Activated naive CD4-positive, alpha-beta T cell treated with anti-CD3 and anti-CD28 coated beads, Interleukin-2, amount 50 U/mL, for 72 hours (primary cell): ENCODE measurements around the gene EBLN1. TPM values are rescaled to one million over a fixed set of nuclear protein-coding genes. Genes with fewer than 3 reads are reported as not detected.
"Not testable (repeated sequence)": the region's sequence is repeated elsewhere in the genome, so short reads cannot be mapped to it uniquely, and the experiment has no call there.

Source experiments
- ATAC-seq, 2 donors: fragments of 150-1000 bp; cut with Tn5 transposase; 2 replicates each; pipeline ENCODE4 v1.10.0; 2021; ENCODE audit warnings: mild to moderate bottlenecking in 2 of 2, moderate library complexity in 2 of 2
- DNase-seq, 2 donors: peaks; one replicate each; pipeline ENCODE4 v3.0.0; 2021 to 2022; ENCODE audit warnings: low spot score in 2 of 2
- H3K27ac Mint-ChIP-seq, 2 donors: one replicate each; pipeline ENCODE4 v1.8.0; 2022; ENCODE audit warnings: mild to moderate bottlenecking in 2 of 2, mixed read lengths in 2 of 2
- H3K36me3 Mint-ChIP-seq, 2 donors: one replicate each; pipeline ENCODE4 v1.8.0; 2022; ENCODE audit warnings: mixed read lengths in 2 of 2
- H3K9me3 Mint-ChIP-seq, 2 donors: one replicate each; pipeline ENCODE4 v1.8.0; 2022; ENCODE audit warnings: mixed read lengths in 2 of 2
- total RNA-seq, 2 donors: library from RNA; stranded (reverse); gene quantifications; one replicate each; pipeline ENCODE4 v1.2.3, GENCODE V29; 2022

Gene EBLN1
- total RNA-seq, 2 donors from 2014 or later: not detected

DNA sequence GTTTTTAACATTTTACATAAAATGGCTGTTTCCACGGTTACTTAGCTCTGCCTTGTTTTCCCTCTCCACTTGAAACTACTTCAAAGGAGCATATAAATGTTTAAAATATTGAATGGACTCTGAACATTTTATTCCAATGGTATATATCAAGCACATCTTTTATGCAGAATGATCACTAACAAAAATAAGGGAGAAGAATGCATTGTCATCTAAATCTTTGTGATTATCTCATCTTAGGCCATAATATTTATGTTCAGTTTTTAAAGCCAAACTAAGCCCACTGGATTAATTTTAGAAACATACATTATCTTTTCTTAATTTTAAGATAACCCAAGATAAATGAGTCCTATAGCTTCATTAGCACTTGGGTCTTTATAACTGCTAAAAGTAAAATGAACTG lies 13.4 kb upstream of the EBLN1 start:
- DNase-seq (no peak), ATAC-seq (no peak)
- Mint-ChIP-seq H3K27ac (peak overlapping the region in 1 of 2 donors; percentile 98), H3K9me3 (no peaks in the 10 kb centered on the region), H3K36me3 (peaks cover 0 to 4% of the 10 kb centered on the region in 2 donors)

- peaks cover 0 to 4% of the 10 kb centered on the region in 2 donors for H3K36me3 Mint-ChIP-seq
- DNase-seq (no peak), ATAC-seq (peak; percentile 55 to 59)
- H3K9me3 Mint-ChIP-seq: no peaks in the 10 kb centered on the region
- H3K27ac Mint-ChIP-seq: peak overlapping the region; percentile 98 to 100
These were observed 12.5 kb upstream of the EBLN1 start for GRCh38 chr10:22230158-22230833.

- ATAC-seq (no peak), DNase-seq (no peak)
- Mint-ChIP-seq H3K27ac (peak overlapping the region; percentile 98 to 100), H3K36me3 (peaks cover 0 to 4% of the 10 kb centered on the region in 2 donors), H3K9me3 (no peaks in the 10 kb centered on the region)
These were observed 12.0 kb upstream of the EBLN1 start for GRCh38 chr10:22229802-22230157.

DNA sequence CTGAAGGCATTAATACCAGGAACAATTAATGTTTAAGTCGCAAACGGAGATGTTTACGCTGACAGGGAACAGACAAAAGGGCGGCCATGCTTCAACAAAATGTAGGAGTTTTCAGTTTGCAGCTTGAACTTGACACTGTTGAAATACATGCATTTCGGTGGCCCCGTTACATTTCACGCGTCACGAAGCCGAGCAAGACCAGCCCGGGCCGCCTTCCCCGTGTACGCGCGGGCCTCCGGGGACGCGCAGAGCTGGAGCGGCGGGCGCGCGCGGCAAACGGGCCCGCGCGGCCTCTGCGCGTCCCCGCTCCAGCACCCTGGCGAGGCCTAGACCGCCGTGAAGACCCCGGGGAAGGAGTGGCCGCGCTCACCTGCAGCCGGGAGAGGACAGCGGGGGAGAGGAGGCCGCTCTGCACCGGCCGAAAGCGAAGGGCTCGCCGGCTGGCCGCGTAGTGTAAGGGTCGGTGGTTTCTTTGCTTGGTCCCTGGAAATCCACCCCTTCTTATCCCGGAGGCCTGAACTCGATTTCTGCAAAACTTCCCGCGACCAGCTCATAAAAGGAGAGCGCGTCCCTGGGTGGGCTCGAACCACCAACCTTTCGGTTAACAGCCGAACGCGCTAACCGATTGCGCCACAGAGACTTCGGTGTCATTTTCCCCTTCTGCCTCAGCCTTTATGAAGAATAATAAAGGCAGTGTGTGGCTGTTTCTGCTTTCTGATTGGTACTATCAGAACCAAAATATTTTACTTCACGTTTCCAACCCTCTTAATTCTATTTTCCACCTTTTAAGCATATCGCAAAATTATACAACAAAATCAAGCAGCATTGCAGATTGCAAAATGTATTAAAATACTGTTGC lies 11.4 kb upstream of the EBLN1 start:
- peak; percentile 85 to 86 for ATAC-seq
- Mint-ChIP-seq H3K27ac (peak overlapping the region; percentile 98 to 100), H3K36me3 (peaks cover 0 to 4% of the 10 kb centered on the region in 2 donors), H3K9me3 (no peaks in the 10 kb centered on the region)
- peak; percentile 85 to 90 for DNase-seq

GRCh38 chr10:22228167-22228938 lies 10.5 kb upstream of the EBLN1 start:
- Mint-ChIP-seq H3K27ac (peak overlapping the region; percentile 81 to 98), H3K36me3 (peaks cover 2 to 4% of the 10 kb centered on the region in 2 donors), H3K9me3 (no peaks in the 10 kb centered on the region)
- DNase-seq (no peak), ATAC-seq (no peak)

- Mint-ChIP-seq H3K27ac (no peak overlapping the region), H3K36me3 (peaks cover 4 to 8% of the 10 kb centered on the region in 2 donors), H3K9me3 (no peaks in the 10 kb centered on the region)
- ATAC-seq (no peak), DNase-seq (no peak)
These were observed 8.8 kb upstream of the EBLN1 start for GRCh38 chr10:22226599-22226998.

DNA sequence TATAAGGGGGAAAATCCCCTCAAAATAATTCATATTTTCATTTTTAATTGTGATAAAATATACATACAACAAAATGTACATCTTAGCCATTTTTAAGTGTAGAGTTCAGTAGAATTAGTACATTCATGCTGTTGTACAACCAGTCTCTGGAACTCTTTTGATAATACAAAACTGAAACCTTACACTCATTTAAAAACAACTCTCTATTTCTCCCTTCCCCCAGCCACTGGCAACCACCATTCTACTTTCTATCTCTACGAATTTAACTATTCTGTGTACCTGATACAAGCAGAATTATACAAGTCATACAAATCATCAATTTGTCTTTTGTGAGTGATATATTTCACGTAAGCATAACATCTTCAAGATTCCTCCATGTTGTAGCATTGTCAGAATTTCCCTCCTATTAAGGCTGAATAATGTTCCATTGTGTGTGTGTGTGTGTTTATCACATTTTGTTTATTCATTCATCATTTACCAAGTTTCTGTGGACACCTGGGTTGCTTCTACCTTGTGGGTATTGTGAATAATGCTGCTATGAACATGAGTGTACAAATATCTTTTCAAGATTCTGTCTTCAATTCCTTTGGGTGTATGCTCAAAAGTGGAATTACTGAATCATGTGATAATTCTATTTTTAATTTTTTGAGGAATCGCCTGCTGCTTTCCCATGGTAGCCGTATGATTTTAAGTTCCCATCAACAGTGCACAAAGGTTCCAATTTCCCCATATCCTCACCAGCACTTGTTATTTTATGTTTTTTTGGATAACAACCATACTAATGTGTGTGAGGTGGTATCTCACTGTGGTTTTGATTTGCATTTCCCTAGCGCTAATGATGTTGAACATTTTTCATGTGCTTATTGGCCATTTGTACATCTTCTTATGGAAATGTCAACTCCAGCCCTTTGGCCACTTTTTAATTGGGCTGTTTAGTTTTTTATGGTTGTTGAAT lies 4.7 kb upstream of the EBLN1 start:
- Mint-ChIP-seq H3K27ac (peak overlapping the region in 1 of 2 donors; percentile 53), H3K9me3 (peaks cover 0 to 13% of the 10 kb centered on the region in 2 donors), H3K36me3 (peaks cover 0 to 8% of the 10 kb centered on the region in 2 donors)
- ATAC-seq (peak; percentile 75 to 95), DNase-seq (no peak)

DNA sequence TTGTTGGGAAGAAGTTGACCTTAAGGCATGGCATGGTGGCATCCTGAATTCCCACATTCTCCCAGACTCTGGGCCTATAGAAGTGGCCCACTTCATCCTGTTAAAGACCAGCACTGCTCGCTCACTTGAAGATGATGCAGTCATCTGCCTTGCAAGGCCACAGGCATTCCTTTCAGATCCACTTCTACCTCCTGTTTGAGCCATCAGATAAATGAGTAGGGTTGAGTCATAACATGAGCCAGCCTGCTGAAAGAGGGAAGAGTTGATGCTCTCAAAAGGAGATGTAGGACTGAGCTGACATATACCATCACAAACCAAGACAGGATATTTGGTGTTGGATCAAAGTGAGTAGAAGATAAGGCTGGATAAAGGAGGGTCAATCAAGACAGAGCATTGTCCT lies 1.5 kb upstream of the EBLN1 start:
- ATAC-seq: peak; percentile 45 to 67

GRCh38 chr10:22218448-22218847 lies 633 bp upstream of the EBLN1 start:
- peaks cover 0 to 13% of the 10 kb centered on the region in 2 donors for H3K9me3 Mint-ChIP-seq
- peaks cover 0 to 7% of the 10 kb centered on the region in 2 donors for H3K36me3 Mint-ChIP-seq
- H3K27ac Mint-ChIP-seq: no peak overlapping the region
- ATAC-seq: no peak
- no peak for DNase-seq

More for the DNA sequence above, 1.5 kb upstream of the EBLN1 start:
- DNase-seq: no peak
- Mint-ChIP-seq H3K9me3 (peaks cover 0 to 13% of the 10 kb centered on the region in 2 donors), H3K36me3 (peaks cover 0 to 8% of the 10 kb centered on the region in 2 donors), H3K27ac (no peak overlapping the region)

- not testable (repeated sequence) for ATAC-seq, H3K27ac Mint-ChIP-seq, H3K36me3 Mint-ChIP-seq, DNase-seq
- peaks cover 0 to 13% of the 10 kb centered on the region in 2 donors for H3K9me3 Mint-ChIP-seq
These were observed 731 bp downstream of the EBLN1 start for GRCh38 chr10:22217084-22217483.

DNA sequence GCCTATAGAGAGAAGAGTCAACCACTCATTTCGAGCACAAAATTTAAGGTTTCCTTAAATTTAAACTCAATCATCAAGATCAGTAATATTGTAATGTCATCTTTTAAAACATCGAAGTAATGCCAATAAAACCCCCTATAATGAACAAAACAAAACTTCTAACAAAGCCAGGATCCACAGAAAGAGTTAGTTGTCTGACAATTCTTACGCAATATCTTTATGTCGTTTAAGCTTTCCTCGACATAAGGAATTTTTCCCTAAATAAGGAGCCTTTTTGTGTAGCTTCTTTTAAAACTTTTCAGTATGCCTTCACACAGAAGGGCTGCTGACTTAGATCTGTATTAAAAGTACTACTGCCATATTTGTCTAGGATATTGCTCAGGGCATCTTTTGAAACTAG lies 7.5 kb downstream of the EBLN1 start:
- ATAC-seq: no peak
- DNase-seq: no peak
- no peaks in the 10 kb centered on the region for H3K9me3 Mint-ChIP-seq
- no peaks in the 10 kb centered on the region for H3K36me3 Mint-ChIP-seq
- no peak overlapping the region for H3K27ac Mint-ChIP-seq

DNA sequence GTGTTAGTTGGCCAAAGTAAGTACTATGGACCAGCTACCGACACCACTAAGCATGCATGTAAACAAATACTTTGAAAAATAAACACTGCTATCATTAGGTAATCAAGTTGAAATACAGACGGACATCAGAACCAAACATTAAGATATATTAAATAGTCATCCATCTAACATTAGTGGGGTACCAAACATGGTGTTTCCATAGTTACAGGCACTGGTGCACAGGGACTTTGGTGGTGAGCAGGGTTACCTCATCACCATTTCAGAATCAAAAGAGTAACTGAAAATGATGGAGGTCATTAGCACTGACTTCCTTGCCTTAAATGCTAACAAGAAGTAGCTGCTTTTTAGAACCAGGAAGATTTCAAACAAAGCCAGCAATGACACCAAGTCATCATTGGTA lies 23.9 kb downstream of the EBLN1 start:
- Mint-ChIP-seq H3K27ac (no peak overlapping the region), H3K36me3 (no peaks in the 10 kb centered on the region), H3K9me3 (no peaks in the 10 kb centered on the region)
- ATAC-seq (no peak), DNase-seq (no peak)

DNA sequence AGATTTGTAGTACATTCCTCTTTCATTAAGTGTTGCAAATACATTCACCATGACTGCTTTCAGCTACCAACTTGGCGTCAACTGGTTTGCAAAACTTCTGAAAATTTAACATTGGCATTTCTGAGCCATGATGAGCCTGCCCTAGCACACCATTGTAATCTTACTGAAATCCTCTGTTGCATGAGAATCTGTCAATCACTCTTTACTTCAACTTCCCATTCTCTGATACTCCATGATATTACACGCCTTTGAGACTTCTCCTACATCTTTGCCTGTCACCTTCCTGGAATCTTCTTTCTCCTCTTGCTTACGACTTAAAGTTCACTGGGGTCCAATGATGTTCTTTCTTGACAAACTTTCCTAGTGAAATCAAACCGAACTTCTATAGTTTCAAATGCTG lies 32.2 kb downstream of the EBLN1 start:
- no peaks in the 10 kb centered on the region for H3K36me3 Mint-ChIP-seq
- H3K27ac Mint-ChIP-seq: no peak overlapping the region
- ATAC-seq: no peak
- DNase-seq: no peak
- H3K9me3 Mint-ChIP-seq: peaks cover 0 to 4% of the 10 kb centered on the region in 2 donors

DNA sequence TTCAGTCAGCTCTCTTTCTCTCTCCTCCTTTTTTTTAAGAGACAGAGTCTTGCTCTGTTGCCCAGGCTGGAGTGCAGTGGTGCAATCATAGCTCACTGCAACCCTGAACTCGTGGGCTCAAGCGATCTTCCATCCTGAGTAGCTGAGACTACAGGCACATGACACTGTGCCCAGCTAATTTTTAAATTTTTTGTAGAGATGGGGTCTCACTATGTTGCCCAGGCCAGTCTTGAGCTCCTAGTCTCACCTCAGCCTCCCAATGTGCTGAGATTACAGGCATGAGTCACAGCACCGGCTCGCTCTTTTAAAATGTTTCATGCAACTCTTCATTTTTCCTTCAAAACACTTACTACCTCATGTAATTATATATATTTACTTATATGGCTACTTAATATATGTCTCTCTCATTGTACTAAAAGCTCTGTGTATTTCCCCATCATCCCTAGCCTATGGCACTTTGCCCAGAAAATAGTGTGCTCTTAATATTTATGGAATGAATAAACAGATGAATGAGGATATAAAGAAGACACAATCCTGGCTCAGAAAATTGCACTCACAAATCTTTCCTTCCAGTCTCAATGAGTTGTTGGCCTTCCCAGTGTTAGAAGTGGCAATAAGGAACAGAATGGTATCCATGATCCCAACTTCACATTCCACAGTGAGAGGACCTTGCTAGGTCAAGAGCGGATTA lies 33.9 kb downstream of the EBLN1 start:
- no peaks in the 10 kb centered on the region for H3K36me3 Mint-ChIP-seq

GRCh38 chr10:22180724-22181123 lies 37.1 kb downstream of the EBLN1 start:
- Mint-ChIP-seq H3K36me3 (no peaks in the 10 kb centered on the region), H3K27ac (no peak overlapping the region), H3K9me3 (peaks cover 0 to 4% of the 10 kb centered on the region in 2 donors)
- ATAC-seq (no peak), DNase-seq (no peak)

More for the DNA sequence above, 33.9 kb downstream of the EBLN1 start:
- H3K9me3 Mint-ChIP-seq: peaks cover 0 to 4% of the 10 kb centered on the region in 2 donors
- no peak for ATAC-seq
- H3K27ac Mint-ChIP-seq: no peak overlapping the region
- no peak for DNase-seq
